ENCODE results near the gene FOXP3. TPM values are rescaled to one million over a fixed set of nuclear protein-coding genes. Genes with fewer than 3 reads are reported as not detected.
"Not testable (repeated sequence)": the region's sequence is repeated elsewhere in the genome, so short reads cannot be mapped to it uniquely, and the experiment has no call there.

FOXP3 gene
- total RNA-seq, 1 donor from 2014 or later, result 0.26 TPM

GRCh38 chrX:49303346-49303745 lies 38.8 kb upstream of the FOXP3 start, which contains the start of gene GAGE10:
GAGE10 (plus strand) TSS chrX:49303646; CDS start chrX:49304860, 1,214 bp downstream.
- no peaks in the 10 kb centered on the region for H3K27me3 Mint-ChIP-seq (ENCODE audit: unreplicated experiment)
- H3K27ac Mint-ChIP-seq (ENCODE audit: unreplicated experiment), result no peak within 1 kb of the TSS
- no peak within 1 kb of the TSS for H3K4me3 Mint-ChIP-seq (ENCODE audit: unreplicated experiment)
- H3K4me1 Mint-ChIP-seq (ENCODE audit: unreplicated experiment), result no peaks in the 10 kb centered on the region
- no peaks in the 10 kb centered on the region for H3K36me3 Mint-ChIP-seq (ENCODE audit: low read depth, unreplicated experiment)
- TF ChIP-seq CTCF (IDR thresholded peaks at IDR 0.05; ENCODE audit: unreplicated experiment), result no peak
- DNase-seq (ENCODE audit: low spot score), result no peak
- no peaks in the 10 kb centered on the region for H3K9me3 Mint-ChIP-seq (ENCODE audit: unreplicated experiment)

GRCh38 chrX:49300703-49301102 lies 36.2 kb upstream of the FOXP3 start:
- no peaks in the 10 kb centered on the region for H3K4me1 Mint-ChIP-seq (ENCODE audit: unreplicated experiment)

DNA sequence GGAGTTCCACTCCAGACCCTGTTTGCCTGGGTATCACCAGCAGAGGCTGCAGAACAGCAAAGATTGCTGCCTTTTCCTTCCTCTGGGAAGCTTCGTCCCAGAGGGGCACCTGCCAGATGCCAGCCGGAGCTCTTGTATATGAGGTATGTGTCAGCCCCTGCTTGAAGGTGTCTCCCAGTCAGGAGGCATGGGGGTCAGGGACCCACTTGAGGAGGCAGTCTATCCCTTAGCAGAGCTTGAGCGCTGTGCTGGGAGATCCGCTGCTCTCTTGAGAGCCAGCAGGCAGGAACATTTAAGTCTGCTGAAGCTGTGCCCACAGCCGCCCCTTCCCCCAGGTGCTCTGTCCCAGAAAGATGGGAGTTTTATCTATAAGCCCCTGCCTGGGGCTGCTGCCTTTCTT lies 34.8 kb upstream of the FOXP3 start:
- H3K9me3 Mint-ChIP-seq (ENCODE audit: unreplicated experiment); H3K4me1 Mint-ChIP-seq (ENCODE audit: unreplicated experiment); H3K4me3 Mint-ChIP-seq (ENCODE audit: unreplicated experiment); DNase-seq (ENCODE audit: low spot score); H3K27me3 Mint-ChIP-seq (ENCODE audit: unreplicated experiment); H3K36me3 Mint-ChIP-seq (ENCODE audit: low read depth, unreplicated experiment); H3K27ac Mint-ChIP-seq (ENCODE audit: unreplicated experiment): not testable (repeated sequence)

More at GRCh38 chrX:49300703-49301102, 36.2 kb upstream of the FOXP3 start:
- Mint-ChIP-seq H3K9me3 (ENCODE audit: unreplicated experiment) (no peaks in the 10 kb centered on the region), H3K36me3 (ENCODE audit: low read depth, unreplicated experiment) (no peaks in the 10 kb centered on the region), H3K27ac (ENCODE audit: unreplicated experiment) (no peak overlapping the region), H3K4me3 (ENCODE audit: unreplicated experiment) (no peak overlapping the region), H3K27me3 (ENCODE audit: unreplicated experiment) (no peaks in the 10 kb centered on the region)
- DNase-seq (ENCODE audit: low spot score), result no peak
- no peak for TF ChIP-seq CTCF (IDR thresholded peaks at IDR 0.05; ENCODE audit: unreplicated experiment)

DNA sequence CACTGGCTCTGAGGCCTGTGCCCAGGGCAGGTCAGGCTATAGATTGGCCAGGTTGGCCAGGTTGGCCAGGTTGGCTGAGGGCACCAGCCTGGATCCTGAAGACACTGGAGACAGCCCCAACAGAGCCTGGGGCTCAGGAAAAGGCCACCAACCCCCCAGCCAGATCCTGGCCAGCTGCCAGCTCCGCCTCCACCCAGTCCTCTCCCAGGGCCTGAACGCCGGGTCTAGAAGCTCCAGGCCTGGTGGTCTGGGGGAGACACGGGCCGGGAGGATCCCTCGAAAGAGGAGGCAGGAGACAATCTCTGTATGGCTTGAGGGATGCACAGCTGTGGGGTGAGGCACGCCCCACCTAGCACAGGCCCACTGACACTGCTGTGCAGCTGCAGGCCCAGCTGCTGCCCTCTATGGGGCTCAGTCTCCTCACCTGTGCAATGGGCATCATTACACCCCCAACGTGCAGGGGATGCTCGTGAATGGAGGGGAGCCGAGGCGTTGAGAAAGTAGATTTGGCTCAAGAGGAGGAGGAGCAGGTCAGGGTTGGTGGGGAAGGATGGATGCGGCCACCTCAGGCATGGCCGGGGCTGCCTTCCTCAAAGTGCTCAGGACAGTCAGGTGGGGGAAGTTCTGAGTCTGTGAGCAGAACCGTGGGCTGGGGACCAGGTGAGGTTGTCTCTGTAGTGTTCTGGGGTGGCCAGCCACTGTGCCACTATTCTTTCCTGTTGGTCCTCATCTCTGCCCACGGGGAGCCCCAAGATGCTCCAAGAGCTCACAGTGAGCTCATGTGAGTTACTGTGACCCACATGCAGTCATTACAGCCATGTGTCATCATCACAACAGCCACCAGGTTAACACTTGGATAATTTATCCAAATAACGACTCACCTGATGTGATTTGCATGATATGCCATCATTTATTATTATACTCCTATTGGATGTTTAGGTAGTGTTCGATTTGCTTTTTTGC lies 28.2 kb upstream of the FOXP3 start:
- Mint-ChIP-seq H3K4me3 (ENCODE audit: unreplicated experiment) (no peak overlapping the region), H3K27me3 (ENCODE audit: unreplicated experiment) (peaks cover 2% of the 10 kb centered on the region), H3K9me3 (ENCODE audit: unreplicated experiment) (no peaks in the 10 kb centered on the region), H3K27ac (ENCODE audit: unreplicated experiment) (no peak overlapping the region), H3K4me1 (ENCODE audit: unreplicated experiment) (no peaks in the 10 kb centered on the region), H3K36me3 (ENCODE audit: low read depth, unreplicated experiment) (no peaks in the 10 kb centered on the region)
- DNase-seq (ENCODE audit: low spot score), result no peak
- TF ChIP-seq CTCF (IDR thresholded peaks at IDR 0.05; ENCODE audit: unreplicated experiment), result no peak

DNA sequence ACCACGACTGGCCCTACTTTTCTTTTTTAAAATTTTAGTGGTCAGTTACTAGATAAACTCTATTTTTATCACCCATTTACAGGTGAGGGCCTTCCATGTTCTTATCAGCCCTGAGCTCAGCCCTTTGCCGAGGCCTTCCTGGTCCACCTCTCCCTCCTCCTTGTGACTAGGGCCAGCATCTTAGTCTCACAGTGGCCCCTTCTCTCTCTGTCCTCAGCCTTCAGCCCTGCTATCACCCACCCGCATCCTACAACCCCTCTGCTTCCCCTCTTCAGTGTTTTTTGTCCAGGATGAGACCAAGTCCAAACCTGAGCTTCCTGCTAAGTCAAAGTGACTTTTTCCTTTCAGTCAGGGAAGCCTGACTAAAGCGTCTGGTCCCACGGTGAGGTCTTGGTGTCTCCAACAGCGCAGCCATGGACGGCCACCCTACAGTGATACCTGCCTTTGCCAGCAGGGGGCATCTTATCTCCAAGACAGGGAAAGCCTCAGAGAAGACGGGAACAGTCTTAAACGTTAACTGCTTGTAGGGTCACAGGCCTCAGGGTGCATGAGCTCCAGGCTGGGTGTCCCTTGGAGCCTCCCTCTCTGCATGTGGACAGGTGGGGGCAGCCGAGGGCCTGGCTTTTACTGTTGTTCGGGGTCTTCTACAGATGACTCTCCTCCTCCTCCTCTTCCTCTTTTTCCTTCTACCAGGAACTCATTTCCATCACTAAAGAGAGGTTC lies 27.3 kb upstream of the FOXP3 start:
- Mint-ChIP-seq H3K27ac (ENCODE audit: unreplicated experiment) (no peak overlapping the region), H3K4me1 (ENCODE audit: unreplicated experiment) (no peaks in the 10 kb centered on the region), H3K27me3 (ENCODE audit: unreplicated experiment) (peaks cover 2% of the 10 kb centered on the region), H3K4me3 (ENCODE audit: unreplicated experiment) (no peak overlapping the region), H3K9me3 (ENCODE audit: unreplicated experiment) (no peaks in the 10 kb centered on the region), H3K36me3 (ENCODE audit: low read depth, unreplicated experiment) (no peaks in the 10 kb centered on the region)
- peak; percentile 76 for DNase-seq (ENCODE audit: low spot score)
- peak; percentile 67 for TF ChIP-seq CTCF (IDR thresholded peaks at IDR 0.05; ENCODE audit: unreplicated experiment)

Data from endothelial cell (in vitro differentiated cells).